Trophoblast cell (in vitro differentiated cells and primary cell): ENCODE measurements around the gene OAS1.

Experiments
- DNase-seq, 2 donors: peaks; one replicate each; pipeline ENCODE4 v3.0.0-alpha.2; 2016
- H2AFZ ChIP-seq: 2 replicates; pipeline ENCODE4 v1.6.1; 2013; ENCODE audit warnings: low read length, moderate library complexity, mild to moderate bottlenecking; ENCODE audit not compliant: insufficient read depth, poor library complexity
- H2AK5ac ChIP-seq: 2 replicates; pipeline ENCODE4 v1.6.1; 2013; ENCODE audit warnings: mild to moderate bottlenecking, low read length
- H2BK120ac ChIP-seq: 2 replicates; pipeline ENCODE4 v1.6.1; 2013; ENCODE audit warnings: low read length, mild to moderate bottlenecking, moderate library complexity; ENCODE audit not compliant: insufficient read depth, poor library complexity
- H2BK12ac ChIP-seq: 2 replicates; pipeline ENCODE4 v1.6.1; 2013; ENCODE audit warnings: mild to moderate bottlenecking, low read length, moderate library complexity
- H2BK5ac ChIP-seq: 2 replicates; pipeline ENCODE4 v1.6.1; 2013; ENCODE audit warnings: low read length, low read depth, moderate library complexity, mild to moderate bottlenecking; ENCODE audit not compliant: poor library complexity
- H3K14ac ChIP-seq: 2 replicates; pipeline ENCODE4 v1.6.1; 2013; ENCODE audit warnings: mild to moderate bottlenecking, low read length
- H3K18ac ChIP-seq: 2 replicates; pipeline ENCODE4 v1.6.1; 2013; ENCODE audit warnings: mild to moderate bottlenecking, low read length
- H3K23ac ChIP-seq: 2 replicates; pipeline ENCODE4 v1.6.1; 2013; ENCODE audit warnings: low read length
- H3K27ac ChIP-seq: 2 replicates; pipeline ENCODE4 v1.5.1; 2013; ENCODE audit warnings: low read depth, mild to moderate bottlenecking, inconsistent platforms, low read length, moderate library complexity
- H3K27me3 ChIP-seq: 2 replicates; pipeline ENCODE4 v1.6.1; 2013; ENCODE audit warnings: inconsistent platforms, mild to moderate bottlenecking, low read length, moderate library complexity; ENCODE audit not compliant: insufficient read depth
- H3K36me3 ChIP-seq, 2 experiments: 1 replicate in 1 of 2; 2 replicates in 1 of 2; pipeline ENCODE4 v1.6.1; 2013; ENCODE audit warnings: low read length in 2 of 2, mild to moderate bottlenecking in 2 of 2, moderate library complexity in 1 of 2; ENCODE audit not compliant: insufficient read depth in 2 of 2, control insufficient read depth in 1 of 2
- H3K4ac ChIP-seq: 2 replicates; pipeline ENCODE4 v1.6.1; 2013; ENCODE audit warnings: low read depth, mild to moderate bottlenecking, low read length, moderate library complexity
- H3K4me1 ChIP-seq, 2 experiments: 1 replicate in 1 of 2; 2 replicates in 1 of 2; pipeline ENCODE4 v1.6.1; 2013; ENCODE audit warnings: low read length in 2 of 2, mild to moderate bottlenecking in 2 of 2, moderate library complexity in 1 of 2; ENCODE audit not compliant: insufficient read depth in 2 of 2, control insufficient read depth in 1 of 2
- H3K4me2 ChIP-seq: 2 replicates; pipeline ENCODE4 v1.6.1; 2013; ENCODE audit warnings: inconsistent platforms, mild to moderate bottlenecking, low read length, moderate library complexity
- H3K4me3 ChIP-seq: 2 replicates; pipeline ENCODE4 v1.5.1; 2013; ENCODE audit warnings: mild to moderate bottlenecking, low read depth, low read length, inconsistent platforms
- H3K79me1 ChIP-seq: one replicate; pipeline ENCODE4 v1.6.1; 2013; ENCODE audit warnings: low read length
- H3K79me2 ChIP-seq: 2 replicates; pipeline ENCODE4 v1.6.1; 2013; ENCODE audit warnings: low read length, mild to moderate bottlenecking; ENCODE audit not compliant: control insufficient read depth, insufficient read depth, poor library complexity
- H3K9ac ChIP-seq: 2 replicates; pipeline ENCODE4 v1.6.1; 2013; ENCODE audit warnings: mild to moderate bottlenecking, low read length
- H3K9me3 ChIP-seq: 2 replicates; pipeline ENCODE4 v1.6.1; 2013; ENCODE audit warnings: low read depth, mild to moderate bottlenecking, control low read depth, inconsistent platforms, low read length; ENCODE audit not compliant: insufficient read depth
- H4K12ac ChIP-seq: 2 replicates; pipeline ENCODE4 v1.6.1; 2013; ENCODE audit warnings: low read depth, mild to moderate bottlenecking, low read length, moderate library complexity
- H4K8ac ChIP-seq: 2 replicates; pipeline ENCODE4 v1.6.1; 2013; ENCODE audit warnings: low read depth, mild to moderate bottlenecking, low read length, moderate library complexity
- H4K91ac ChIP-seq: one replicate; pipeline ENCODE4 v1.6.1; 2013; ENCODE audit warnings: low read depth, mild to moderate bottlenecking, low read length, moderate library complexity
- WGBS: extraction: QIAGEN DNeasy Blood & Tissue Kit; methylation state at CpG from one replicate; pipeline ENCODE4 v1.1.7; 2013; ENCODE audit warnings: missing lambda C conversion rate; ENCODE audit not compliant: insufficient read length, insufficient coverage; ENCODE audit errors: extremely low coverage; 5-methylcytosine and 5-hydroxymethylcytosine counted together

Gene OAS1

DNA sequence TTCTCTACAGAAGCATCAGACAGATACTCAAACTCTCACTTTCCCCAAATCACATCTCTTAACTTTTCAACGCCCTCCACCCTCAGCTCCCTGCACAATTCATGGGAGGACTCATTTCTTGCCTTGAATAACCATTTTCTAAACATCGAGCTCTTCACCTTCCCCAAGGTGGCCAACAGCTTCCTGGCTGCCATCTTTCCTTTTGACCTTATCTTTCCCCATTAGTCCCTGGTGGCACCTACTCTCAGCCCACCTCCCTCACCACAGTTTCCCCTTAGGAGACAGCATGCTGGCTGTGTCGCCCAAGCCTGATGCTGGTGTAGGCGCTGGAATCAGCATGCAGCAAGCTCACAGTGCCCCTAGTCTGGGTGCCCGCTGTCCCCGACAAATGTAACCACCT lies 8.4 kb upstream of the OAS1 start:
- DNase-seq: no peak

DNA sequence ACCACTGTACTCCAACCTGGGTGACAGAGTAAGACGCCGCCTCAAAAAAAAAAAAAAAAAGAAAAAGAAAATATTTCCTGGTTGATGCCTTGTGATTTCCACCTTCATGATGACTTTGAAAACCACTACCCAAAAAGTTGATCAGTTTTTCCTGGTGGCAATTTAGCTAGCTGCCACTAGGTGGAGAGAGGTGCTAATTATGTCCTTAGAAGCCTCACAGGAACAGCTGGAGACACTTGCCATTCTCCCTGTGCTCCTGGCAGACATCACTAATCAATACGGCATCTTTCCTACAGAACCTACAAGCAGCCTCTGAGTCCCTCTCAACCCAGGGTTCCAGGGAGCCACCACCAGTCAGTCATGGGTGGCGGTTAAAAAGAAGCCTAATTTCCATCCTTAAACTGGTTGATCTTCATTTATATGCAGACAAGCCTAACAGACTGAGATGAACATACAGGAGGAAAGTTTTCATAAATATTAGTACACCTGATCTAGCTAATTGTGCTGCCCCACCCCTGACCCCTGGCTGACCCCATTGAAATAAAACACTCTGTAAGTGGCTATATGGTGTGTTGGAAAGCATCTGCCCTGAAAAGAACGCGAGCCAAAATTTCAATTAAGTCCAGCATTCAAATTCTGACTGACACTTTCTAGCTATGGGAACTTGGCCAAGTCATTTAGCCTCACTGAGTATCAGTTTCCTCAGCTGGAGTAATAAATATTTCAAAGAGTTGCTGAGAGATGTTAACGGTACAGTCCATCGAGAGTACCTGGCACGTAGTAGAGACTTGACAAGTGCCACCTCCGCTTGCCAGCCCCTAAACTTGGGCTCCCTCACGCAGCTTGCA lies 6.2 kb upstream of the OAS1 start:
- H2BK120ac ChIP-seq: no peak overlapping the region

More for the DNA sequence above, 8.4 kb upstream of the OAS1 start:
- Histone ChIP-seq H3K79me2 (no peaks in the 10 kb centered on the region), H3K27ac (no peak overlapping the region), H3K23ac (no peak overlapping the region), H4K8ac (no peak overlapping the region), H3K9ac (no peak overlapping the region), H2AFZ (no peak overlapping the region), H3K14ac (no peak overlapping the region), H3K4me1 (no peaks in the 10 kb centered on the region), H3K79me1 (no peaks in the 10 kb centered on the region), H2AK5ac (no peak overlapping the region), H4K91ac (no peak overlapping the region), H3K4me3 (no peak overlapping the region), H3K27me3 (no peaks in the 10 kb centered on the region), H3K9me3 (no peaks in the 10 kb centered on the region), H2BK120ac (no peak overlapping the region), H4K12ac (no peak overlapping the region), H2BK5ac (no peak overlapping the region), H3K4ac (no peak overlapping the region), H3K18ac (no peak overlapping the region), H2BK12ac (no peak overlapping the region), H3K36me3 (no peaks in the 10 kb centered on the region), H3K4me2 (no peak overlapping the region)
- WGBS: 100% methylated on average over 1 of the region's 6 CpGs

DNA sequence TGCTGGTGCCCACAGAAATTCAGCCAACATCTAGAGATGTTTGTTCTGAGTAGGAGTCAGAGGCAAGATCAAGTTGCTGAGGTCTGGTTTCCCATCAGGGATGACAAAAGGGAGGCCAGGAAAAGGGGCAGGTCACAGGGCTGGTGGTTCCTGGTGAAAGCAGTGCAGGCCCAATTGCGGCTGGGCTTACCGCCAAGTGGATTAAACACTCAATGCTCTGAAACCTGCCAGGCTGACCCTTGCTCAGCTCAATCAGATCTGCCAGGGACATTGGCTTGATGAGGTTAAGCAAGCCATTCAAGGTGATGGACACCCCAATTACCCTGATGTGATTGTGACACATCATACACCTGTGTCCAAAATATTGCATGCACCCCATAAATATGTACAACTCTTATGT lies 5.5 kb upstream of the OAS1 start:
- Histone ChIP-seq H3K18ac (no peak overlapping the region), H3K14ac (no peak overlapping the region)
- no CpG with 5 or more reads among the region's 2 CpGs for WGBS

More for the DNA sequence above, 6.2 kb upstream of the OAS1 start:
- Histone ChIP-seq H2AK5ac (no peak overlapping the region), H3K79me1 (no peaks in the 10 kb centered on the region), H3K4me3 (no peak overlapping the region), H3K18ac (no peak overlapping the region), H3K9me3 (no peaks in the 10 kb centered on the region), H3K4ac (no peak overlapping the region), H4K8ac (no peak overlapping the region), H3K36me3 (no peaks in the 10 kb centered on the region), H4K91ac (no peak overlapping the region), H3K4me2 (no peak overlapping the region), H3K79me2 (no peaks in the 10 kb centered on the region), H3K9ac (no peak overlapping the region), H2AFZ (no peak overlapping the region), H3K14ac (no peak overlapping the region), H2BK5ac (no peak overlapping the region), H3K27ac (no peak overlapping the region), H3K27me3 (no peaks in the 10 kb centered on the region), H4K12ac (no peak overlapping the region), H3K4me1 (no peaks in the 10 kb centered on the region), H2BK12ac (no peak overlapping the region), H3K23ac (no peak overlapping the region)
- WGBS: no CpG with 5 or more reads among the region's 11 CpGs
- DNase-seq: peak; percentile 22 to 76

DNA sequence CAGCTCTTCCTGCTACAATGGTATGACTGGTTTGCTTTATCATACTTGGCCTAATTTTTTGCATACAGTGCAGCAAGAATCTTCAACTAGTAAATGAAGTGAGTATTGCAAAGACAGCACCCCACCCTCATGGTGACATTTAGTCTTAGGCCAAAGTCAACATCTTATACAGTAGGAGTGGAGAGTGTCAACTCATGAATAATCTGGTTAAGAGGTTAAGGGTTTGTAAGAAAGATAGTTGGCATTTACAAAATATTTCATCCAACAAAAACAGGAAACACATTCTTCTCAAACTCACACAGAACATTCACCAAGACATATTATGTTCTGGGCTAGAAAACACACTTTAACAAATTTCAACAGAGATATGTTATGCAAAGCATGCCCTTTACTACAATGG lies 2.2 kb upstream of the OAS1 start:
- Histone ChIP-seq H2BK12ac (no peak overlapping the region), H3K4me1 (peaks cover 0 to 3% of the 10 kb centered on the region in 2 experiments), H4K12ac (no peak overlapping the region), H3K4me2 (no peak overlapping the region), H3K27ac (no peak overlapping the region), H2BK120ac (no peak overlapping the region), H3K36me3 (no peaks in the 10 kb centered on the region), H3K23ac (no peak overlapping the region), H4K91ac (no peak overlapping the region), H3K14ac (no peak overlapping the region), H3K79me2 (no peaks in the 10 kb centered on the region), H3K18ac (no peak overlapping the region), H2AFZ (no peak overlapping the region), H3K9me3 (no peaks in the 10 kb centered on the region), H2BK5ac (no peak overlapping the region), H3K79me1 (no peaks in the 10 kb centered on the region), H4K8ac (no peak overlapping the region), H3K9ac (no peak overlapping the region), H3K27me3 (no peaks in the 10 kb centered on the region), H3K4me3 (no peak overlapping the region), H2AK5ac (no peak overlapping the region), H3K4ac (no peak overlapping the region)
- DNase-seq: no peak

More for the DNA sequence above, 5.5 kb upstream of the OAS1 start:
- DNase-seq: no peak
- no peaks in the 10 kb centered on the region for H3K9me3 ChIP-seq
- no peak overlapping the region for H3K4me3 ChIP-seq
- H3K4ac ChIP-seq: no peak overlapping the region
- no peaks in the 10 kb centered on the region for H3K27me3 ChIP-seq
- H2AFZ ChIP-seq: no peak overlapping the region
- H2BK12ac ChIP-seq: no peak overlapping the region
- no peak overlapping the region for H4K91ac ChIP-seq
- H3K23ac ChIP-seq: no peak overlapping the region
- H3K79me1 ChIP-seq: no peaks in the 10 kb centered on the region
- no peaks in the 10 kb centered on the region for H3K36me3 ChIP-seq
- H4K12ac ChIP-seq: no peak overlapping the region
- H4K8ac ChIP-seq: no peak overlapping the region
- H3K79me2 ChIP-seq: no peaks in the 10 kb centered on the region
- H3K4me1 ChIP-seq: no peaks in the 10 kb centered on the region
- no peak overlapping the region for H2AK5ac ChIP-seq
- H2BK120ac ChIP-seq: no peak overlapping the region
- no peak overlapping the region for H3K27ac ChIP-seq
- no peak overlapping the region for H3K4me2 ChIP-seq
- H3K9ac ChIP-seq: no peak overlapping the region
- H2BK5ac ChIP-seq: no peak overlapping the region
